Keratinocyte (primary cell): ENCODE data around the gene EXOC4. TPM values are rescaled to one million over a fixed set of nuclear protein-coding genes. Genes with fewer than 3 reads are reported as not detected.

Experiments
- DNase-seq: peaks from one replicate; pipeline ENCODE4 v3.0.0-alpha.2; 2011; ENCODE audit warnings: low read depth, missing footprints, low spot score
- FAIRE-seq: peaks from 2 replicates; lab custom pipeline; 2011; peaks lifted over from hg19 to GRCh38; lab: Jason Lieb, UNC
- H2AFZ ChIP-seq: 2 replicates; pipeline ENCODE4 v1.6.0; 2012; ENCODE audit warnings: low read length, control low read depth, inconsistent platforms; ENCODE audit not compliant: control insufficient read depth
- H3K27ac ChIP-seq: 2 replicates; pipeline ENCODE4 v1.5.1; 2011; ENCODE audit warnings: low read length; ENCODE audit not compliant: control insufficient read depth, insufficient read depth
- H3K27me3 ChIP-seq: 3 replicates; pipeline ENCODE4 v1.6.0; 2011; ENCODE audit warnings: low read length; ENCODE audit not compliant: control insufficient read depth, insufficient read depth; ENCODE audit errors: extremely low read depth
- H3K36me3 ChIP-seq, 2 experiments: 2 replicates in 1 of 2; 3 replicates in 1 of 2; pipeline ENCODE4 v1.5.1; 2011; ENCODE audit warnings: low read length in 2 of 2, mild to moderate bottlenecking in 1 of 2; ENCODE audit not compliant: control insufficient read depth in 2 of 2, insufficient read depth in 2 of 2; ENCODE audit errors: extremely low read depth in 1 of 2
- H3K4me1 ChIP-seq: 3 replicates; pipeline ENCODE4 v1.5.1; 2011; ENCODE audit warnings: low read length; ENCODE audit not compliant: control insufficient read depth, insufficient read depth; ENCODE audit errors: extremely low read depth
- H3K4me2 ChIP-seq: 3 replicates; pipeline ENCODE4 v1.6.0; 2011; ENCODE audit warnings: low read depth, low read length; ENCODE audit not compliant: control insufficient read depth, insufficient read depth; ENCODE audit errors: extremely low read depth
- H3K4me3 ChIP-seq, 3 experiments: fragments of 200-600 bp in 1 of 3; sonication (generic) in 1 of 3; 2 replicates in 2 of 3; 3 replicates in 1 of 3; pipeline ENCODE4 v1.5.1; 2011 to 2016; ENCODE audit warnings: low read length in 3 of 3, mild to moderate bottlenecking in 3 of 3, control low read depth in 2 of 3, inconsistent platforms in 1 of 3, low read depth in 1 of 3, mixed read lengths in 1 of 3, mixed run types in 1 of 3, moderate library complexity in 1 of 3; ENCODE audit not compliant: control insufficient read depth in 2 of 3, insufficient read depth in 2 of 3; ENCODE audit errors: extremely low read depth in 1 of 3
- H3K79me2 ChIP-seq: 2 replicates; pipeline ENCODE4 v1.6.0; 2012; ENCODE audit warnings: low read length; ENCODE audit not compliant: control insufficient read depth, insufficient read depth
- H3K9ac ChIP-seq: 3 replicates; pipeline ENCODE4 v1.6.0; 2011; ENCODE audit warnings: low read length; ENCODE audit not compliant: control insufficient read depth, insufficient read depth; ENCODE audit errors: extremely low read depth
- H3K9me1 ChIP-seq: 3 replicates; pipeline ENCODE4 v1.6.0; 2011; ENCODE audit warnings: low read length; ENCODE audit not compliant: control insufficient read depth, insufficient read depth; ENCODE audit errors: extremely low read depth
- H3K9me3 ChIP-seq: 2 replicates; pipeline ENCODE4 v1.5.1; 2012; ENCODE audit warnings: low read depth, low read length; ENCODE audit not compliant: control insufficient read depth
- H4K20me1 ChIP-seq: 3 replicates; pipeline ENCODE4 v1.6.0; 2011; ENCODE audit warnings: low read length; ENCODE audit not compliant: control insufficient read depth, insufficient read depth; ENCODE audit errors: extremely low read depth
- CTCF ChIP-seq, 3 experiments: IDR thresholded peaks in 1 of 3; conservative IDR thresholded peaks in 1 of 3; optimal IDR thresholded peaks in 1 of 3; 2 replicates in 2 of 3; 3 replicates in 1 of 3; pipeline versions ENCODE3 to v1.5.1; 2011; ENCODE audit warnings: low read length in 3 of 3, mild to moderate bottlenecking in 3 of 3, moderate library complexity in 2 of 3, control low read depth in 1 of 3, inconsistent platforms in 1 of 3; ENCODE audit not compliant: insufficient read depth in 2 of 3; ENCODE audit errors: extremely low read depth in 1 of 3
- EZH2 ChIP-seq: IDR thresholded peaks from one replicate; pipeline ENCODE4 v1.6.1; 2012; ENCODE audit warnings: inconsistent platforms, mild to moderate bottlenecking, low read length, moderate library complexity
- dilution Hi-C: fragments of 300-500 bp; cut with MboI; formaldehyde crosslinking; loops from one replicate; pipeline ENCODE4 v1.7.0; 2020; ENCODE audit warnings: low sequenced_read_pairs; ENCODE audit not compliant: extremely low pct_ligation_motif_present
- polyA plus RNA-seq, 5 experiments: library from polyadenylated mRNA; depleted of rRNA in 3 of 5; stranded (reverse) in 3 of 5; stranded (forward) in 1 of 5; unstranded in 1 of 5; fragments of >200 nt; gene quantifications; 1 replicate in 1 of 5; 2 replicates in 3 of 5; 3 replicates in 1 of 5; pipeline versions ENCODE4 v1.2.1 to v1.2.3, GENCODE V29; 2011 to 2012; ENCODE audit warnings: missing spikeins in 2 of 5, low read depth in 1 of 5, low replicate concordance in 1 of 5

EXOC4 gene
- polyA plus RNA-seq, 1 donor (not counting 4 experiments of a cell fraction or from before 2014, with no cell fraction given), result 52.6 TPM

- DNase-seq, result no peak
- H3K79me2 ChIP-seq, result no peaks in the 10 kb centered on the region
- H3K27ac ChIP-seq, result no peak overlapping the region
- no peaks in the 10 kb centered on the region for H3K27me3 ChIP-seq
- H3K36me3 ChIP-seq, result no peaks in the 10 kb centered on the region
- H3K4me3 ChIP-seq, result no peak overlapping the region
- H3K9me1 ChIP-seq, result no peaks in the 10 kb centered on the region
- TF ChIP-seq EZH2 (no peak), CTCF (optimal IDR thresholded peaks at IDR 0.05 in 1 of 3, IDR thresholded peaks at IDR 0.05 in 1 of 3, conservative IDR thresholded peaks at IDR 0.05 in 1 of 3; ENCODE audit: extremely low read depth in 1 of 3, insufficient read depth in 2 of 3, low read length in 3 of 3) (no peak)
- dilution Hi-C loops, result no loop called here
- H2AFZ ChIP-seq, result no peak overlapping the region
- no peaks in the 10 kb centered on the region for H3K4me1 ChIP-seq
- H4K20me1 ChIP-seq, result no peaks in the 10 kb centered on the region
- H3K9me3 ChIP-seq, result no peaks in the 10 kb centered on the region
- no peak overlapping the region for H3K4me2 ChIP-seq
- no peak overlapping the region for H3K9ac ChIP-seq
- no peak for FAIRE-seq
These were observed 264.9 kb downstream of the EXOC4 start for GRCh38 chr7:133517766-133518165.

GRCh38 chr7:133518718-133519117 lies 265.8 kb downstream of the EXOC4 start:
- H3K27me3 ChIP-seq, result no peaks in the 10 kb centered on the region

More at GRCh38 chr7:133518718-133519117, 265.8 kb downstream of the EXOC4 start:
- no peaks in the 10 kb centered on the region for H3K79me2 ChIP-seq
- no peak overlapping the region for H3K4me3 ChIP-seq
- H3K9me1 ChIP-seq, result no peaks in the 10 kb centered on the region
- H3K4me2 ChIP-seq, result no peak overlapping the region
- no peak overlapping the region for H3K27ac ChIP-seq
- DNase-seq (no peak), FAIRE-seq (no peak)
- no peaks in the 10 kb centered on the region for H3K4me1 ChIP-seq
- H3K9me3 ChIP-seq, result no peaks in the 10 kb centered on the region
- H3K36me3 ChIP-seq, result no peaks in the 10 kb centered on the region
- H2AFZ ChIP-seq, result no peak overlapping the region
- no peaks in the 10 kb centered on the region for H4K20me1 ChIP-seq
- TF ChIP-seq EZH2, result no peak
- TF ChIP-seq CTCF (optimal IDR thresholded peaks at IDR 0.05 in 1 of 3, IDR thresholded peaks at IDR 0.05 in 1 of 3, conservative IDR thresholded peaks at IDR 0.05 in 1 of 3; ENCODE audit: extremely low read depth in 1 of 3, insufficient read depth in 2 of 3, low read length in 3 of 3), result no peak
- dilution Hi-C loops, result no loop called here
- no peak overlapping the region for H3K9ac ChIP-seq
